Lung (tissue), 12 donors: ENCODE measurements around the gene ST3GAL3. TPM values are rescaled to one million over a fixed set of nuclear protein-coding genes. Genes with fewer than 3 reads are reported as not detected.

Experiments
- ATAC-seq: fragments of 200-7000 bp; cut with Tn5 transposase; one replicate; pipeline ENCODE4 v1.9.1; 2020; ENCODE audit warnings: moderate number of reproducible peaks; ENCODE audit not compliant: insufficient read depth, low FRiP score
- DNase-seq, 3 donors: peaks; one replicate each; pipeline ENCODE4 v3.0.0-alpha.2; 2013 to 2017
- H3K27ac ChIP-seq, 2 donors: one replicate each; pipeline ENCODE4 v1.5.1; 2013; ENCODE audit warnings: mild to moderate bottlenecking in 2 of 2, moderate library complexity in 2 of 2, control low read depth in 1 of 2, inconsistent platforms in 1 of 2, low read depth in 1 of 2, low read length in 1 of 2
- H3K27me3 ChIP-seq, 3 donors: one replicate each; pipeline ENCODE4 v1.5.1; 2013; ENCODE audit warnings: low read length in 2 of 3; ENCODE audit not compliant: control insufficient read depth in 3 of 3, insufficient read depth in 3 of 3
- H3K36me3 ChIP-seq, 4 donors: one replicate each; pipeline ENCODE4 v1.5.1; 2013; ENCODE audit warnings: low read length in 4 of 4, mild to moderate bottlenecking in 1 of 4, moderate library complexity in 1 of 4; ENCODE audit not compliant: control insufficient read depth in 4 of 4, insufficient read depth in 4 of 4
- H3K4me1 ChIP-seq, 5 donors: one replicate each; pipeline ENCODE4 v1.5.1; 2013; ENCODE audit warnings: low read length in 5 of 5, mild to moderate bottlenecking in 2 of 5, moderate library complexity in 1 of 5; ENCODE audit not compliant: control insufficient read depth in 5 of 5, insufficient read depth in 5 of 5
- H3K4me3 ChIP-seq: one replicate; pipeline ENCODE4 v1.5.1; 2013; ENCODE audit warnings: mild to moderate bottlenecking, control low read depth, moderate library complexity
- H3K9ac ChIP-seq, 2 donors: one replicate each; pipeline ENCODE4 v1.5.1; 2013; ENCODE audit warnings: low read length in 2 of 2, control low read depth in 1 of 2; ENCODE audit not compliant: insufficient read depth in 1 of 2
- H3K9me3 ChIP-seq, 4 donors: one replicate each; pipeline ENCODE4 v1.5.1; 2013; ENCODE audit warnings: low read length in 3 of 4, mild to moderate bottlenecking in 1 of 4, moderate library complexity in 1 of 4; ENCODE audit not compliant: control insufficient read depth in 4 of 4, insufficient read depth in 3 of 4
- WGBS, 2 donors: extraction: QIAGEN DNeasy Blood & Tissue Kit; methylation state at CpG; one replicate each; pipeline ENCODE4 v1.1.7; 2013; 5-methylcytosine and 5-hydroxymethylcytosine counted together
- polyA plus RNA-seq, 2 donors: library from polyadenylated mRNA; stranded (reverse); fragments of 200-250 nt; gene quantifications; one replicate each; pipeline ENCODE4 v1.2.1, GENCODE V29; 2013
- total RNA-seq, 2 donors: library from RNA; depleted of rRNA in 1 of 2; stranded (reverse); fragments of >200 nt in 1 of 2; gene quantifications; one replicate each; pipeline ENCODE4 v1.2.1, GENCODE V29; 2014 to 2021
- TF ChIP-seq, protein P1 (sequence below): IDR thresholded peaks from 2 replicates; pipeline ENCODE4 v1.5.1; 2012; ENCODE audit warnings: mild to moderate bottlenecking; ENCODE audit errors: control extremely low read depth, extremely low read depth
- donor health status: control.
- donor health status: control.
- donor health status: Bipolar disorder and iron deficiency.
- donor health status: healthy.
- donor health status: DM: yes; HTN: yes; CAD: no.

ST3GAL3 gene
- total and polyA plus RNA-seq, 4 donors, result 8.4 to 28.0 (median 17.1) TPM

DNA sequence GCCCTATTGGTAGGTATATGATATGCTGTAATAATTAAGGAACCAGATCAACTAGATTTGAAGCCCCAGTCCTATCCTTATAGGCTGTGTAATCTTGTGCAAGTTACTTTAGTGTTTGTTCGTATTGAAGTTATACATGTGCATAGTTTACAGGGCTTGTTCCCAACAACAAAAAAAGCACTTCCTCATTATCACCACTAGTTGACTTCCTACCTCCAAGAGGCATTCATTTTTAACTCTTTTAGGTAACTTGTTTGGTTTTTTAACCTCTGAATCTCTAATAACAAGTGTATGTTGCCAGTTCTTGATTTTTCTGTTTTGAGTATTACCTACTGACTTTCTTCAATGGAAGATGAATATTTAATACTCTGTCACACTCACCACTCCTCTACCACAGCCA, 71.9 kb downstream of the ST3GAL3 start:
- TF ChIP-seq, protein P1, sequence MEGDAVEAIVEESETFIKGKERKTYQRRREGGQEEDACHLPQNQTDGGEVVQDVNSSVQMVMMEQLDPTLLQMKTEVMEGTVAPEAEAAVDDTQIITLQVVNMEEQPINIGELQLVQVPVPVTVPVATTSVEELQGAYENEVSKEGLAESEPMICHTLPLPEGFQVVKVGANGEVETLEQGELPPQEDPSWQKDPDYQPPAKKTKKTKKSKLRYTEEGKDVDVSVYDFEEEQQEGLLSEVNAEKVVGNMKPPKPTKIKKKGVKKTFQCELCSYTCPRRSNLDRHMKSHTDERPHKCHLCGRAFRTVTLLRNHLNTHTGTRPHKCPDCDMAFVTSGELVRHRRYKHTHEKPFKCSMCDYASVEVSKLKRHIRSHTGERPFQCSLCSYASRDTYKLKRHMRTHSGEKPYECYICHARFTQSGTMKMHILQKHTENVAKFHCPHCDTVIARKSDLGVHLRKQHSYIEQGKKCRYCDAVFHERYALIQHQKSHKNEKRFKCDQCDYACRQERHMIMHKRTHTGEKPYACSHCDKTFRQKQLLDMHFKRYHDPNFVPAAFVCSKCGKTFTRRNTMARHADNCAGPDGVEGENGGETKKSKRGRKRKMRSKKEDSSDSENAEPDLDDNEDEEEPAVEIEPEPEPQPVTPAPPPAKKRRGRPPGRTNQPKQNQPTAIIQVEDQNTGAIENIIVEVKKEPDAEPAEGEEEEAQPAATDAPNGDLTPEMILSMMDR, result no peak
- H3K9me3 ChIP-seq, result peaks cover 0 to 3% (median 2%) of the 10 kb centered on the region in 4 donors
- DNase-seq, result no peak
- no peak overlapping the region for H3K9ac ChIP-seq
- no peaks in the 10 kb centered on the region for H3K27me3 ChIP-seq
- no peak overlapping the region for H3K27ac ChIP-seq
- H3K36me3 ChIP-seq, result peaks cover 0 to 3% (median 0%) of the 10 kb centered on the region in 4 donors
- ATAC-seq, result no peak
- 29 to 73% methylated on average over 1 of the region's 1 CpG for WGBS, 2 donors
- H3K4me1 ChIP-seq, result peaks cover 0 to 7% (median 0%) of the 10 kb centered on the region in 5 donors
- H3K4me3 ChIP-seq, result no peak overlapping the region

DNA sequence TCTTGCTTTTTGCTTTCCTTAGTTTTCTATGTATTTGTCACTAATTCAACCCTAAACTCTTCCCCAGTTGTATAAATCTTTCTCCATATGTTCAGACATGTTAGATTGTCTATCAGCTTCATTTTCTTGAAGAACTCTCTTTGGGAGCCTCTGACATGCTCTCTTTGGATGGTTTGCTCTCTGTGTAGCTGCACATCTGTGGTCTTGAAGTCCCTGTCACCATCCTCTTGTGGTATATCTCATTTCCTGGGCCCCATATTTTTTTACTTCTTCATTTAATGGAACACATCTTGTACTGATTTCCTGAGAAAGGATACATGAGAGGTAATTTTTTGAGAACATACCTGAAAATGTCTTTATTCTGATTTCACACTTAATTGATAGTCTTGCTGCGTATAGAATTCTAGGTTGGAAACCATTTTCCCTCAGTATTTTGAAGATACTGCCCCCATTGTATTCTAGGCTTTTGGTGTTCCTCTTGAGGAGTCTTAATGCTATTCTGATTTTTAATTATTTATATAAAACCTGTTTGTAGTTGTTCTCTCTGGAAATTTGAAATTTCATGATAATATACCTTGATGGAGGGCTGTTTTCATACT, 72.6 kb downstream of the ST3GAL3 start:
- TF ChIP-seq, protein P1, result no peak
- H3K4me3 ChIP-seq, result no peak overlapping the region
- DNase-seq, result no peak
- ATAC-seq, result no peak
- H3K27ac ChIP-seq, result no peak overlapping the region
- H3K4me1 ChIP-seq, result peaks cover 0 to 7% (median 0%) of the 10 kb centered on the region in 5 donors
- 98 to 100% methylated on average over 1 of the region's 1 CpG for WGBS, 2 donors
- H3K36me3 ChIP-seq, result peaks cover 0 to 3% (median 0%) of the 10 kb centered on the region in 4 donors
- peaks cover 0 to 3% (median 2%) of the 10 kb centered on the region in 4 donors for H3K9me3 ChIP-seq
- no peak overlapping the region for H3K9ac ChIP-seq
- H3K27me3 ChIP-seq, result no peaks in the 10 kb centered on the region

DNA sequence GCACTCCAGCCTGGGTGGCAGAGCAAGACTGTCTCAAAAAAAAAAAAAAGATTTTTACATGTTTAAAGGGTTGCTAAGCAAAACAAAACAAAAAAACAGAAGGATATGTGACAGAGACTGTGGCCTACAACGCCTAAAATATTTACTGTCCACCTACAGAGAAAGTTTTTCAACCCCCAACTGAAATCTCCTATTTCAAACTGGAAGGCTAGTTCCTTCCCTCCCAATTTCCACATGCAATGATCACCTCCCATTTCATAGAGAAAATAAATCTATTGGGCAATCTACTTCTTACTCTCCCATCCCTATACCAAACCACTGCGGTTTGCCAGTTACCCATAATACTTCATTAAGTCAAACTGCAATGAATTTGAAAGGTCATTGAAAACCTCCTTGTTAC, 74.2 kb downstream of the ST3GAL3 start:
- DNase-seq (no peak), ATAC-seq (no peak)
- H3K9ac ChIP-seq, result no peak overlapping the region
- no peak overlapping the region for H3K4me3 ChIP-seq
- H3K4me1 ChIP-seq, result peaks cover 0 to 7% (median 0%) of the 10 kb centered on the region in 5 donors
- H3K27ac ChIP-seq, result no peak overlapping the region
- peaks cover 0 to 3% (median 2%) of the 10 kb centered on the region in 4 donors for H3K9me3 ChIP-seq
- WGBS, 2 donors, result 46 to 62% methylated on average over 2 of the region's 2 CpGs
- H3K36me3 ChIP-seq, result peaks cover 0 to 3% (median 0%) of the 10 kb centered on the region in 4 donors
- no peaks in the 10 kb centered on the region for H3K27me3 ChIP-seq
- TF ChIP-seq, protein P1, result no peak
